HG02759 (cell line): Measurements from ENCODE around the gene LRFN2.

Experiments
- ATAC-seq: cut with Tn5 transposase; IDR thresholded peaks from one replicate; pipeline ENCODE4 v1.9.1; 2021; ENCODE audit warnings: mild to moderate bottlenecking, moderate library complexity; ENCODE audit not compliant: unreplicated experiment

Gene LRFN2

GRCh38 chr6:40520678-40521077 lies 66.5 kb downstream of the LRFN2 start:
- no peak for ATAC-seq

DNA sequence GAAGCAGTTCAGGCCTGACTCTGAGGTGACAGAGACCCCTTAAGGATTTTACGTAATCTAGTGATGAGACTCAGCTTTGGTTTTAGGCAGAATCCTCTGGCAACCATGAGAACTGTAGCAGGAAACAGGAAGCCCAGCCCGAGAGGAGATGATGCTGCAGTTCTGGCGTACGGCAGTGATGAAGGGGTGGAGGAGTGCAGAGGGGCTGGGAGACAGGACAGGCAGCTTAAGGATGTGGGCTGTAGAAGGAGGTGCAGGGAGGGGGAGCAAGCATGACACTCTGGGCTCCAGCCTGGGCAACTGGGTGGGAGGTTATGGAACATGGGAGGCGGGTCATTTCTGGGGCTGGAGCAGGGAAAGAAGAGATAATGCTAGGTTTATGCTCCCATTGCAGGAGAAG lies 67.1 kb downstream of the LRFN2 start:
- no peak for ATAC-seq

GRCh38 chr6:40517654-40518053 lies 69.5 kb downstream of the LRFN2 start:
- ATAC-seq = no peak

GRCh38 chr6:40516429-40516828 lies 70.7 kb downstream of the LRFN2 start:
- no peak for ATAC-seq

- ATAC-seq = no peak
Observed at GRCh38 chr6:40512340-40512739, 74.8 kb downstream of the LRFN2 start.

DNA sequence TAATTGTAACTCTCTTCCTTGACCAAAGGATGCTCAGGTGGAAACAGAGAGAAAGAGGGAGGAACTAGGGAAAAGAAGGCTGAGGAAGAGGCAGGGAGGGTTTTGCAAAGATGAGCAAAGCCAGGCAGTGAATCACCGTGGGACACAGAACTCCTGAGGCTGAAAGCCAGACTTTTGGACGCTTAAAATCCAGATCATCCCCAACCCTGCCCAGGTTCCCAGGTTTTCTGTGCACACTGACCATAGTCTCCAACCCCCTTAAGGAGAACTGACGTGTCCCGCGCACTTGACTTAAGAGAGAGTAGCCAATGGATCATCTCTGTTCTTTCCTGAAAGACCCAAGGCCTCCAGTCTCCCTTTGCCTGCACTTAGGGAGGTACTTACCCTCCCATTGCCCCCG lies 75.3 kb downstream of the LRFN2 start:
- no peak for ATAC-seq

DNA sequence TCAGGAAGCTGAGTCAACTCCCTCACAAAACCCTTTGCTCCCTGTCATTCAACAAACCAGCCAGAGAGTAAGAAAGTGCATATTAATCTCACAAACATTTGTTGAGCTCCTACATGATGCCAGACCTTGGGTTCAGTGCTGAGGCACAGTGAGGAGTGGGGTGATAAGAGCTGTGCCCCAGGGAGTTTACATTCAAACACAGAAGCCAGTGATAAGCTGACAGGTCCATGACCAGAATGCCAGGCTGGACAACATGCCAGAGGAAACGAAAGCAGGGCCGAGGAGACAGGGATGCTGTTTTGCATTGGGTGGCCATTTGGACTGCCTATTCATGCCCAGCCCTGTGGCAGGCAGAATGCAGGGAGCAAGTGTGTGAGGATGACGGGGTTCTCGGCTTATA lies 76.7 kb downstream of the LRFN2 start:
- no peak for ATAC-seq

- ATAC-seq = no peak
Observed at GRCh38 chr6:40509716-40510260, 77.4 kb downstream of the LRFN2 start.

GRCh38 chr6:40509086-40509485 lies 78.1 kb downstream of the LRFN2 start:
- ATAC-seq = no peak

DNA sequence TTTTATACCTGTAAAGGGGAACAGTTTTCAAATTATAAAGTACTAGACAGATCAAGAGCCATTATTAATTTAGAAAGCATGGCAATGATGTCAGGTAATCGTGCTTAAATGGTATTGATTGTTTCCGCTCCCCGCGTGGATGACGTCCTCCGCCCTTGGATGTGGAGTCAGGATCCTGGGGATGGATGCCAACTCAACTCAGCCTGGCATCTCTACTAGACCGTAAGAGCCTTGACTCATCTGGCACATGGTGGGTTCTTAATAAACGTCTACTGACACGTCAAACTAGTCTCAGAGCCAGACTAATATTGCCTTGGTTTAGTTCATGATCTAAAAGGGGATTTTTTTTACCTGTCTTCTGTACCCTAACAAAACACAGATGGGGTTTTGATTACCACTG lies 80.2 kb downstream of the LRFN2 start:
- ATAC-seq = no peak

GRCh38 chr6:40505191-40505810 lies 81.9 kb downstream of the LRFN2 start:
- no peak for ATAC-seq

DNA sequence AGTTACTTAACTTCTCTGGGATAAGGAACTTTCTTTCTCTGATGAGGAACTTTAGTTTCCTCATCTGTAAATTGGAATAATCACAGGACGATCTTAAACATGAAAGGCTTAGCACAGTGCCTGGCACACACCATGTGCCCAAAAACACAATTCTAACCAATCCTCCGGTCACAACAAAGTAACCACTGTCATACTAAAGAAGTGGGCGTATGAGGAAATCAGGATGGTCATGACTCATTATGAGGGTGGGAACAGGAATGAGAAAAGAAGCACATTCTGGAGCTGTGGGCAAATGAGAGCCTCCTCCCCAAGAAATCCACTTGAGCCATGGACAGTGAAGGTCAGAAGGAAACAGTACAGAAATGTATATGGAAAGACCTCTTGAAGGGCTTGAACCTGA lies 82.9 kb downstream of the LRFN2 start:
- ATAC-seq = no peak

DNA sequence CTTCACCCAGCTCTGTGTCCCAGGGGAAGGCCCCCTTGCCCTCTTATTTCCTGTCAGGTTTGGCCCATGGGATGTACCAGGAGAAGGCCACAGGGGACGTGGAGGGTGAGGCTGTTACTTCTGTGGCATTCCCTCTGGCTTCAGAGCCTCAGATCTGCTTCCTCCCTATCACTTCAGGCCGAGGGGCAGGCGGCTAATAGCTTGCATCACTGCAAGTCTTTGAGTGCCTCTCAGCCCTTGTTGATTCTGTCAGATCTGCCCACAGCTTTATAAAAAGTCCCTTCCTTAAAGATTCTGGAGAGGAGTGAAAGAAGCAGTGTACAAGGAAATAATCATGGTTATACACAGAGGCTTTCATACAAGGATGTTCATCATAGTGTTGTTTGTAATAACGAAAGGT lies 86.9 kb downstream of the LRFN2 start:
- no peak for ATAC-seq

DNA sequence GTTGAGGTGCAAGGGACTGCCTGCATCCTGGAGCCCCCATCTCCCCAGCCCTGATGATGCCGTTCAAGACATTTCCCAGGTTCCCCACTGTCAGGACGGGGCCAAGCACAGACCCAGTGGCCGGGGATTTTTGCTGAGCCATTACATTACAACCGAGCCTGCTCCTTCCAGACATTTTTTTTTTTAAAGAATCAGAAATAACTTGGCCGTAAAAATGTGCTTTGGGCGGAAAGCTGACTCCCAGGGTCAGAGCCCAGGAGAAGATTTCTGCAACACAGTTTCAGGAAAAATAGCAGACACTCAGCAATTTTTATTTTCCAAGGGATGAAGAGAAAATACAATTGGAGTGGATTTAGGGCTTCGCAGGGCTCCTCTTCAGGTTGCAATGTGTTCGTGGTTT lies 87.9 kb downstream of the LRFN2 start:
- ATAC-seq = no peak

- ATAC-seq = no peak
Observed at GRCh38 chr6:40498148-40498547, 89.0 kb downstream of the LRFN2 start.

DNA sequence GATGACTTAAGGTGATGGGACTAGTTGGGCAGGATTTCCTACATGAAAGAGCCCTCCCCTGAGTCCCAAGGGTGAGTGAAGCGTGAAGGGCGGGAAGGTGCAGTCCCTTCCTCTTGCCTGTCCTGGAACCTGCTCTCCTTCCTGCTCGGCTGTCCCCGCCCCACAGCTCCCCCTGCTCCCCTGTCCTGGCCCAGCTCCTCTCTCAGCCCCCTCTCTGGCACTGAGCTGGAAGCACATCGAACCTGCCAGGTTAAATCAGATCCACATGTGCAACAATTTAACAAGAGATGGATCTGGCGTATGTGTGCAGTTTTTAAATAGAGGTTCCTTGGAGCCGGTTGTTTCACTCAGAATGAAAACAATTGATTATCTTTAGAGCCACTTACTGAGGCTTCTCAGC lies 95.0 kb downstream of the LRFN2 start:
- ATAC-seq = no peak

GRCh38 chr6:40490508-40490907 lies 96.7 kb downstream of the LRFN2 start:
- ATAC-seq = no peak

GRCh38 chr6:40489798-40490197 lies 97.4 kb downstream of the LRFN2 start:
- ATAC-seq = no peak

GRCh38 chr6:40486576-40486975 lies 100.6 kb downstream of the LRFN2 start:
- ATAC-seq = no peak

GRCh38 chr6:40485795-40486194 lies 101.4 kb downstream of the LRFN2 start:
- ATAC-seq = no peak

DNA sequence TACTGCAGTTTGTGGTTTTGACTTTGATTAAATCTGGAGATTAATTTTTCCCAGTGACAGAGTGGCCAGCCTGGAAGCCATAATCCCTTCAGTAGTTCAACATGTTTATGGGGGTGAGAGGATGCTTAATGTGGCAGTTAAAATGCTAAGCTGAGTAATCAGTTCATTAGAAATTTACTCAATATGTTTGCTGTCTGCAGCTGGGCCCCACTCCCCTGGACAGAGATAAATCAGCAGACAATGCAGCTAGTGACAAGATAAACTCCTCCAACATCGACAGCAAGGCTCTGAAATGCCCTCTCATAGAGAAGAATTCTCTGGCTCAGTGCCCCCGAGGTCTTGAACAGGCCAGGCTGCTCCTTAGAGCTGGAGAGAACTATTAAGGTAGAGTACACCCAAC lies 101.9 kb downstream of the LRFN2 start:
- no peak for ATAC-seq

- no peak for ATAC-seq
Observed at GRCh38 chr6:40484066-40484465, 103.1 kb downstream of the LRFN2 start.

- ATAC-seq = no peak
Observed at GRCh38 chr6:40482532-40482931, 104.6 kb downstream of the LRFN2 start.
